ENCODE data around the gene RAB11FIP3.

The RAB11FIP3 gene

DNA sequence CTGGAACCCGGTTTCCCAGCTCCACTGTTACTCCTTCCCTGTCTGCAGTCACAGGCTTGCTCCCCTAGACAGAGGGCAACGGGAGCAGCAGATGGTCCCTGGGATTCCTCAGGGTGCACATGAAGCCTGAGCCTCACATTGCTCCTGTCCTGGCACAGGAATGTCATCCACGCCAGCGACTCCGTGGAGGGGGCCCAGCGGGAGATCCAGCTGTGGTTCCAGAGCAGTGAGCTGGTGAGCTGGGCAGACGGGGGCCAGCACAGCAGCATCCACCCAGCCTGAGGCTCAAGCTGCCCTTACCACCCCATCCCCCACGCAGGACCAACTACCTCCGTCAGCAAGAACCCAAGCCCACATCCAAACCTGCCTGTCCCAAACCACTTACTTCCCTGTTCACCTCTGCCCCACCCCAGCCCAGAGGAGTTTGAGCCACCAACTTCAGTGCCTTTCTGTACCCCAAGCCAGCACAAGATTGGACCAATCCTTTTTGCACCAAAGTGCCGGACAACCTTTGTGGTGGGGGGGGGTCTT lies 25.3 kb upstream of the RAB11FIP3 start:
- H3K4me1 ChIP-seq (ENCODE audit: control insufficient read depth, low read length), result peaks cover 52% of the 10 kb centered on the region
- H3F3A ChIP-seq (ENCODE audit: control insufficient read depth, insufficient read depth), result peaks cover 36% of the 10 kb centered on the region
- H3K27ac ChIP-seq (ENCODE audit: low read depth, low read length), result peak overlapping the region; percentile 84
- H3K9me2 ChIP-seq (replicated peaks; ENCODE audit: control insufficient read depth, low read length), result no peaks in the 10 kb centered on the region
- H3K36me3 ChIP-seq (ENCODE audit: control insufficient read depth, low read length), result peaks cover 34% of the 10 kb centered on the region
- peak overlapping the region; percentile 83 for H3K4me3 ChIP-seq (ENCODE audit: low read length)
- H3K9me3 ChIP-seq (ENCODE audit: control insufficient read depth, insufficient read depth, low read length), result no peaks in the 10 kb centered on the region
- no peaks in the 10 kb centered on the region for H3K27me3 ChIP-seq (ENCODE audit: control insufficient read depth, low read length)
- H3K4me2 ChIP-seq (ENCODE audit: low read length), result peak overlapping the region; percentile 65
- TF ChIP-seq EZH2phosphoT487 (IDR thresholded peaks at IDR 0.05; ENCODE audit: borderline replicate concordance, low read length) (no peak), CTCF (IDR thresholded peaks at IDR 0.05; ENCODE audit: low read depth, low read length, poor library complexity, severe bottlenecking) (no peak)
- H4K20me1 ChIP-seq (ENCODE audit: control insufficient read depth, insufficient read depth, low read depth, low read length), result no peaks in the 10 kb centered on the region
- peaks cover 39% of the 10 kb centered on the region for H3K79me2 ChIP-seq (ENCODE audit: control insufficient read depth, low read length)

GRCh38 chr16:401468-402348 lies 23.7 kb upstream of the RAB11FIP3 start, which contains the start of gene DECR2:
TSS of gene DECR2 (plus strand) at chr16:401885. CDS start at chr16:401964, 79 bp downstream.
- no peaks in the 10 kb centered on the region for H4K20me1 ChIP-seq (ENCODE audit: control insufficient read depth, insufficient read depth, low read depth, low read length)
- no peaks in the 10 kb centered on the region for H3K9me3 ChIP-seq (ENCODE audit: control insufficient read depth, insufficient read depth, low read length)
- H3K4me3 ChIP-seq (ENCODE audit: low read length), result peak within 1 kb of the TSS; percentile 83
- peaks cover 26% of the 10 kb centered on the region for H3F3A ChIP-seq (ENCODE audit: control insufficient read depth, insufficient read depth)
- H3K36me3 ChIP-seq (ENCODE audit: control insufficient read depth, low read length), result peaks cover 34% of the 10 kb centered on the region
- H3K9me2 ChIP-seq (replicated peaks; ENCODE audit: control insufficient read depth, low read length), result no peaks in the 10 kb centered on the region
- H3K27me3 ChIP-seq (ENCODE audit: control insufficient read depth, low read length), result no peaks in the 10 kb centered on the region
- peaks cover 36% of the 10 kb centered on the region for H3K4me1 ChIP-seq (ENCODE audit: control insufficient read depth, low read length)
- H3K79me2 ChIP-seq (ENCODE audit: control insufficient read depth, low read length), result peaks cover 26% of the 10 kb centered on the region
- TF ChIP-seq EZH2phosphoT487 (IDR thresholded peaks at IDR 0.05; ENCODE audit: borderline replicate concordance, low read length) (no peak), CTCF (IDR thresholded peaks at IDR 0.05; ENCODE audit: low read depth, low read length, poor library complexity, severe bottlenecking) (peak; percentile 74)
- H3K4me2 ChIP-seq (ENCODE audit: low read length), result peak within 1 kb of the TSS; percentile 65
- peak within 1 kb of the TSS; percentile 84 for H3K27ac ChIP-seq (ENCODE audit: low read depth, low read length)

DNA sequence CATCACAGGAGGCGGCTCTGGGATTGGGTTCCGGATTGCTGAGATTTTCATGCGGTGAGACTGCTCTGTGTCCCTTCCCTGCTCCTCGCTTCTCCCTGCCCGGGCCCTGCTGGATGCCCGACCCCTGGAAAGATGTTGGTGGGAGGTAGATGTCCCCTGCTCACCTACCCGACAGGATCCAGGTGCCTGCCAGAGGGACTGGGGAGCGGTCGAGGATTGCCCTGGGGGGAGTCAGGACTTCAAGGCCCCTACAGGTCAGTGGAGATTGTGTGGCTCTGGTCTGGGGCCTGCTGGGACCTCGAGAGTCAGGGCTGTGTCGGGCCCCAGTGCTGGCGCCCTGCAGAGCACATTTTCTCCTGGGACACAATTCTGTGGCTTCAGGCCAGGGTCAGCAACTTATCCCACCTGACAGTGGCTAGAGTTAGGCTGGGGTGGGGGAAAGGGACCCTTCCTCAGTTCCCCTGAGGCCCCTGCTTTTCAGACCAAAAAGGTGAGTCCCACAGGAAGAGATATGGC lies 20.4 kb upstream of the RAB11FIP3 start:
- Histone ChIP-seq H3K9me2 (replicated peaks; ENCODE audit: control insufficient read depth, low read length) (no peaks in the 10 kb centered on the region), H3K27me3 (ENCODE audit: control insufficient read depth, low read length) (no peaks in the 10 kb centered on the region), H3K27ac (ENCODE audit: low read depth, low read length) (no peak overlapping the region), H3K4me3 (ENCODE audit: low read length) (no peak overlapping the region), H3K79me2 (ENCODE audit: control insufficient read depth, low read length) (peaks cover 11% of the 10 kb centered on the region), H3K4me2 (ENCODE audit: low read length) (no peak overlapping the region), H4K20me1 (ENCODE audit: control insufficient read depth, insufficient read depth, low read depth, low read length) (no peaks in the 10 kb centered on the region), H3F3A (ENCODE audit: control insufficient read depth, insufficient read depth) (peaks cover 6% of the 10 kb centered on the region), H3K9me3 (ENCODE audit: control insufficient read depth, insufficient read depth, low read length) (no peaks in the 10 kb centered on the region), H3K36me3 (ENCODE audit: control insufficient read depth, low read length) (peaks cover 11% of the 10 kb centered on the region), H3K4me1 (ENCODE audit: control insufficient read depth, low read length) (peaks cover 12% of the 10 kb centered on the region)
- no peak for TF ChIP-seq EZH2phosphoT487 (IDR thresholded peaks at IDR 0.05; ENCODE audit: borderline replicate concordance, low read length)
- no peak for TF ChIP-seq CTCF (IDR thresholded peaks at IDR 0.05; ENCODE audit: low read depth, low read length, poor library complexity, severe bottlenecking)
